ENCODE measurements around the gene SLC2A14.
"Not testable (repeated sequence)": the region's sequence is repeated elsewhere in the genome, so short reads cannot be mapped to it uniquely, and the experiment has no call there.

SLC2A14 gene

DNA sequence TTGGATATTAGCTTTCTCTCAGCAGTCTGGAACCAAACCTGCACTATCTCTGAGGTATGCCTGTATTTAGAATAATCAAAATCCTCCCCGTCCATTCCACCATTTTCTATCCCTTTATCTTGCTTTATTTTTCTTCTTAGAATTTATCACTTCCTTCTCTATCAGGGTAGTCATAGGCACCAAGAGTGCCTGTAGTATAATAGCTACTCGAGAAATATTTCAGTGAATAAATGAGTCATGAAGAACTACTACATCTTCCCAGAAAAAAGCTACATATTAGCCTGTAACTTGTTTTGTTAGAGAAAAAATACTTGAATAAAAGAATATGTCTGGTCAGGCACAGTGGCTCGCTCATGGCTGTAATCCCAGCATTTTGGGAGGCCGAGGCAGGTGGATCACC is 4.3 kb downstream of the SLC2A14 start:
- DNase-seq: no peak

- DNase-seq: no peak
Measured at GRCh38 chr12:7864601-7865150, 8.0 kb downstream of the SLC2A14 start.

- DNase-seq: not testable (repeated sequence)
Measured at GRCh38 chr12:7862814-7863348, 9.8 kb downstream of the SLC2A14 start.

DNA sequence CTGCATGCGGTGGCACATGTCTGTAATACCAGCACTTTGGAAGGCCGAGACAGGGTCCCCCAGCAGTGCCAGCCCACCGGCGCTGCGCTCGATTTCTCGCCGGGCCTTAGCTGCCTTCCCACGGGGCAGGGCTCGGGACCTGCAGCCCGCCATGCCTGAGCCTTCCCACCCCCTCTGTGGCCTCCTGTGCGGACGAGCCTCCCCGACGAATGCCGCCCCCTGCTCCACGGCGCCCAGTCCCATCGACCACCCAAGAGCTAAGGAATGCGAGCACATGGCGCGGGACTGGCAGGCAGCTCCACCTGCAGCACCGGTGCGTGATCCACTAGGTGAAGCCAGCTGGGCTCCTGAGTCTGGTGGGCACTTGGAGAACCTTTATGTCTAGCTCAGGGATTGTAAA is 10.4 kb downstream of the SLC2A14 start:
- not testable (repeated sequence) for DNase-seq

DNA sequence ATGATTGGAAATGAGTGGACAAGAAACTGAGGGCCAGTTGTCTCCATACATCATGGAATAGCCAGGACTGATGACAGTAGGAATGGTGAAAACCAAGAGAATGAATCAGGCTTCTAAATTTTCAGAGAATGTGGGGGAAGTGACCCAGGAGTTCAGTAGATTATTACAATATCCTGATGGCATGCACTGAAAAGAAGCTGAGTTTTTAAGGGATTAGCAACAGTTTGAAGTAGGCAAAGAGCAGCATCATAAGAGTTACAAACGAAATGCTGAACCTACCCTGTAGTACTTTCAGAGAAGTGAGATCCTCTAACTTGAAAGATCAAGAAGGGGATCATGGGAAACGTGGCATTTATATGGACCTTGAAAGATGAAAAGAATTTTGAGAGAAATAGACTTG is 13.2 kb downstream of the SLC2A14 start:
- DNase-seq: no peak

DNA sequence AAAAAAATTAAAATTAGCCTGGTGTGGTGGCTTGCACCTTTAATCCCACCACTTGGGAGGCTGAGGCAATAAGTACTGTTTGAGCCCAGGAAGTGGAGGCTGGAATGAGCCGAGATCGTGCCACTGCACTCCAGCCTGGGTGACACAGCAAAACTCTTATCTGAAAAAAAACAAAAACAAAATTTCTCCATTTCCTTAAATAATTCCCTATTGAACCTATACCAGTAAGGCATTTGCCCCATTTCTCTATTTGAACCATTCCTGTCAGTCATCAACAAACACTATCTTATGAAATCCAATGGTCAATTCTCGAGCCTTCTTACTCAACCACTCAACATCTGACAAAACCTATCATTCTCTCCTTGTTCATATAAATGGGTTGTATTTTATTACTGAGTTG is 14.7 kb downstream of the SLC2A14 start:
- DNase-seq: no peak

GRCh38 chr12:7856516-7856915 is 16.2 kb downstream of the SLC2A14 start:
- DNase-seq: no peak

DNA sequence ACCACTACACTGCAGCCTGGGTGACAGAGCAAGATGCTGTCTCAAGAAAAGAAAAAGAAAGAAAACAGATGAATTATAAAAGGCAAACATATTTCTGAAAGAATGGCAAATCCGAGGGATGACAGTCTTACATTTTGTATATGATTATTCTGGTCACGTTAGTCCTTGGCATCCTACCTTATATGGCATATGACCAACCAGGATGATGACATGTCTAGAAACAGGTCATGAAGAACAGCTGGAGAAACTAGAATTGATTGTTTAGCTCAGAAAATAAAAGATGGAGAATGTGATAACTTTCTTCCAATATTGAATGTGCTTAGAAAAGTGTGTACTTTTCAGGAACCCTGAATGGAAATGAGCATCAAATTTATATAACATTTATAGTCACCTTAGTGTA is 19.2 kb downstream of the SLC2A14 start:
- no peak for DNase-seq

DNA sequence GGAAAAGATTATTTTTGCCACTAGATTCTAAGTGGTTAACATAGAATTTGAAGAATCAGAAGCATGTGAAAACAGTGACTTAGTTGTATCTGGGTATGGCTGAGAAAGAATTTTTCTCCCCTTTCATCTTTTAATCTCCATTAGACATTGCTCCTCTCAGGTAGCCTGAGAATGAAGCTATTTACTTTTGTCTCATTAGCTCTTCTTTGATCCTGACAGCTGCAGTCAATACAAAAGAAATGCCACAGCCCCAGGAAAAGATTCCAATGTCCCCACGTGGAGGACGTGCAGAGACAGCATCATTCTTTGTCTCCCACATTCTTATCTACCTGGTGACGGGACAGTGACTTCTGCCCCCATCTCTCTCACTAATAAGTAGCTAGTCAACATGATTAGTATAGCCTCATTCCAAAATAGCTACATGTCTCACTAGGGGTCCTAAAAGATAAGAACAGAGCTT is 21.1 kb downstream of the SLC2A14 start:
- not testable (repeated sequence) for DNase-seq

GRCh38 chr12:7850099-7850498 is 22.6 kb downstream of the SLC2A14 start:
- not testable (repeated sequence) for DNase-seq

GRCh38 chr12:7848098-7848422 is 24.7 kb downstream of the SLC2A14 start:
- not testable (repeated sequence) for DNase-seq

DNA sequence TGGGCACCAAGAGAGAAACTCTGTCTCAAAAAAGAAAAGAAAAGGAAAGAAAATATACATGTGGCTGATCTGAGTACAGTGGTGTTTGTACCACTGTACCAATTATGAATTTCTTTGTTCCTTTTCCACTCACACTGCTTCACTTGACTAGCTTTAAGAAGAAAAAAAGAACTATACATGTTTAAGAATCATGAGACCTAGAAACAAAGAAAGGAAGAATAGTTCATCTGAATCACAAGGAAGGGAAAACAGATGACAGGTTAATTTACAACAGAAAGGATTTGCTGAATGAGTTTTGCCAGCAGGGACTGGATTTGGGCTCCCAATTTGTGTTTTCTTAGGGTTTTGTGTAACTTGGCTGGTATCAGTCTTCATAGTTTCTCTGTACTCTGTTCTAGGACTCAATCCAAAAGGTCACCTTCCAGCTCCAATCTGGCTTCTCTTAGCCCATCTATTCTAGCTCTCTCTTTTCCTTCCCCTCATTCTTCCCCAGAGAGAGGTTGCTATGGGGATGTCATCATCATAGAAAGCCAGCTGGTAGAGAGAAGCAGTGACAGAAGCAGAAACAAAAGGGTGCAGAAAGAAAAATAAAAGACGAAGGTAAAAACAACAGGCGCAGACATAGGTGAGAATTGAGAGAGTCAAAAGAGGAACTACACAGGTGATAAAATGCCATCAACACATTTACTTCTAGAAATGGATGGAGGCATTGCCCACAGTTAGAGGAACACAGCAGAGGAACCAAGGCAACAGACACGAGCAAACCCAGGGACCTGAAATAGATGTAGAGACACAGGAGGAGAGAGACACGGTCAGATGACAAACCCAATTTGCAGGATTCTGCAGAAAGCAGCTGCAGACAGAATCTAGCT is 25.3 kb downstream of the SLC2A14 start:
- DNase-seq: not testable (repeated sequence)

DNA sequence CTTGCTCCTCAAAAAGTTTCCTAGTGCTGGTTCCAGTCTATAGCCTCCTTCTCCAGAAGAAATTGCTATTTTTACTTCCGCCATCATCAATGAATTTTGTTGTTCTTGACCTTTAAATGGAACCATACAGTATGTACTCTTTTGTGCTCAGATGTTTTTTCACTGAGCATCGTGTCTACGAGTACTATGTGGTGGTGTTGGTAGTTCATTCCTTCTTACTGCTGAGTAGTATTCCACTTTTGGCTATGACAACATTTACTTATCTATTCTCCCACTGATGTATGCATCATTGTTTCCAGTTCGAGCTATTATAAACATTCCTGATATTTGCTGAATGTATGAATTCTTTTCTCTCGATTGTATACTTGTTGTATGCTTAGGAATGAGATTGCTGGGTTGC is 28.6 kb downstream of the SLC2A14 start:
- DNase-seq: no peak

DNA sequence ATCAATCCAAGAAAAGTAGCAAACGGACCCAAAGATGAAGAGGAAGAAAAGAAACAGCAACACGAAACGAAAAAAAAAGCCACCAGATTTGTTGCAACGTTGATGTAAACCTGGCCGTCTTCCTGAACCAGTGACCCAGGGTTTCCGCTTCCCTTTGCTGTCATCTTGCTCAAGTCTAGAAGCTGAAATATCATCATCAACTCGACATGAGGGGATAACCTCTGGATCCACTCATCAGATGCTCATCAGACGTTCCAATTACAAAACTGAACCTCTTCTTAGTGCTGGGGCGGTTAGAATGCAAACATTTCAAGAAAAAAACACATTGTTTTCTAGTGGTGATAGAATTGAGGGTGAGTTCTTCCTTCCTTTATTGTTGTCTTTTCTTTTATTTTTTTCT is 29.1 kb downstream of the SLC2A14 start:
- not testable (repeated sequence) for DNase-seq

DNA sequence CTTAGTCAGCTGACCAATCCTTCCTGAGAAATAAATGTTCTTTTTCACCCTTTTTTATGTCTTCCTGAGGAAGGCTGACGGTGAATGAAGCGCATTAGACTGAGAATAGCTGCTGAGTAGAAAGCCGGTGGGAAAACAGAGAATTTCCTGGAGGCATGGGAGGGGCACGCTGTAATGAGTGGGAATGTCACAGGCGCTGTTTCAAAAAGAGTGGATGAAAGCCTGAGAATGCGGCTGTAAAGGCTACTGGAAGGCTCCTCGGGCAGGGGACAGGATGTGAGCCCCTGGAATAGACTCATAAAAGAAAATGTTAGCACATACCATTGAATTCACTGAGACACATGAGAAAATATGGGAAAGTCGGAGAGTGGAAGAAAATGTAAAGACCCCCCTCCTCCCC is 29.6 kb downstream of the SLC2A14 start:
- DNase-seq: not testable (repeated sequence)

DNA sequence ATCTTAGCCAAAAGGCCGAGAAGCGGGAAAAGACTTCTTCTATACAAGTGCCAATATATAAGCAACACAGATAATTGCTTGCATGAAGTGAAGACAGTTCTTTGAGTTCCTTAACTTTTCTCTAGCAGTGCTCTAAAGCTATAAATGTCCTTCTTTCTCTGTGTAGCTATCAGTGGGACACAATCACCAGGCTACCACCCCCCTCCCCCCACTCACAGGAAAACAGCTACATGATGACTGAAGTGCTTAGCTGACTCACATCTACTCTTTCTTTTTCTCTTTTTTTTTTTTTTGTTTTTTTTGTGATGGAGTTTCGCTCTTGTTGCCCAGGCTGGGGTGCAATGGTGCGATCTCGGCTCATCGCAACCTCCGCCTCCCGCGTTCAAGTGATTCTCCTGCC is 30.3 kb downstream of the SLC2A14 start:
- DNase-seq: not testable (repeated sequence)

DNA sequence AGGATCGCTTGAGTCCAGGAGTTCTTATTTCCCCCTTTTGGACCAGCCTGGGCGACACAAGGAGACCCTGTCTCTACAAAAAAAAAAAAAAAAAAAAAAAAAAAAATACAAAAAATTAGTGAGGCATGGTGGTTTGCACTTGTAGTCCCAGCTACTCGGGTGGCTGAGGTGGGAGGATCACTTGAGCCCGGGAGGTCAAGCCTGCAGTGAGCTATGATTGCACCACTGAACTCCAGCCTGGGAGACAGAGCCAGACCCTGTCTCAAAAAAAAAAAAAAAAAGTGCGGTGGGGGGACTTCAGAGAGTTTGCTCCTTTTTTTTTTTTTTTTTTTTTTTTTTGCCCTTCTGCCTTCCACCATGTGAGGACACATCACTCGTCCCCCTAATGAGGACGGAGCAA is 32.9 kb downstream of the SLC2A14 start:
- DNase-seq: not testable (repeated sequence)

DNA sequence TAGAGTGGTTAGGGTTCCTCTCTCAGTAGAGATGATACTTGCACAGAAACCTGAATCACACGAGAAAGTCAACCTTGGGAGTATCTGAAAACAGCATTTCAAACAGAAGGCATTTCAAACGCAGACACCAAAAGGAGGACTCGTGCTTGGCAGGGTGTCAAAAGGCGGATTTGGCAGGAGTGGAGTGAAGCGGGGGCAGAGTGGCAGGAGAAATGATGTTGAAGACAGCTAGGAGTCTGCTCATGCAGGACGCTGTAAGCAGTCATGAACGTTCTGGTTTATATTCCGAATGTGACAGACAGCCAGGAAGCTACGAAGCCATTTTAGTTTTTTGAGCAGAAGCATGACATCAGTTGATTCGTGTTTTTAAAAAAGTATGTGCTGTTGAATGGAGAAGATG is 33.5 kb downstream of the SLC2A14 start:
- not testable (repeated sequence) for DNase-seq

DNA sequence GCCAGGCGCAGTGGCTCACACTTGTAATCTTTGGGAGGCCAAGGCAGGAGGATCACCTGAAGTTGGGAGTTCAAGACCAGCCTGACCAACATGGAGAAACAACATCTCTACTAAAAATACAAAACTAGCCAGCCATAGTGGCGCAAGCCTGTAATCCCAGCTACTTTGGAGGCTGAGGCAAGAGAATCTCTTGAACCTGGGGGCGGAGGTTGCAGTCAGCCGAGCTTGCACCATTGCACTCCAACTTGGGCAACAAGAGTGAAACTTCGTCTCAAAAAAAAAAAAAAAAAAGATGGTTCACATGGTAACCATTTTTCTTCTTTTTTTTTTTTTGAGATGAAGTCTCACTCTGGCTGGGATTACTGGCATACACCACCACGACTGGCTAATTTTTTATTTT is 35.3 kb downstream of the SLC2A14 start:
- no peak for DNase-seq

DNA sequence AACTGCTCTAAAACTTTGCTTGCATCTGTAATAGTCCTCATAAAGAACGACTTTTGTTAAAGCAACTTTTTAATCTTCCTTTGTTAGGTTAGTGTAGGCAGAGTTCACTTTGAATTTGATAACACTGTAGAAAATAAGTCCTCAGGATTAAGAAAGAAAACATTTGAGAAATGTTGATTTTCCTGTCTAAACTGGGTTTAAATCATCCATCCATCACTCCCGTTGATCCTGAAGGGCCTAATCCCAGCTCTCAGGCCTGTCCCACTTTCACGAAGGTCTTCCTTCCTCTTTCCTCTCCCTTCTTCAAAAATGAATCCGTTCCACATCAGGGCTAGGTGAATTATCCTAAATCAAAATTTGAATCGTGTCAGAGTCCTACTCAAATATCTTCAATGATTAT is 36.9 kb downstream of the SLC2A14 start:
- DNase-seq: no peak

DNA sequence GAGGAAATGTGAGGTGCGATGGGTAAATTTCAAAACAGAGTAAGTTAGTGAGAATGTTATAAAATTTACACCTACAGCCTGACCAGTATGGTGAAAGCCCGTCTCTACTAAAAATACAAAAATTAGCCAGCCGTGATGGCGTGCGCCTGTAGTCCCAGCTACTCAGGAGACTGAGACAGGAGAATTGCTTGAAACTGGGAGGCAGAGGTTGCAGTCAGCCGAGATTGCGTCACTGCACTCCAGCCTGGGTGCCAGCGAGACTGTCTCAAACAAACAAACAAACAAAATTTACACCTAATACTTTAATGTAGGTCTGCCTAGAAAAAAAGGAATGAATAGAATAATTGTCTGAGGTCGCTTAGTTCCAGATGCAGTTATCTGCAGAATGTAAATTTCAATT is 37.6 kb downstream of the SLC2A14 start:
- no peak for DNase-seq

DNA sequence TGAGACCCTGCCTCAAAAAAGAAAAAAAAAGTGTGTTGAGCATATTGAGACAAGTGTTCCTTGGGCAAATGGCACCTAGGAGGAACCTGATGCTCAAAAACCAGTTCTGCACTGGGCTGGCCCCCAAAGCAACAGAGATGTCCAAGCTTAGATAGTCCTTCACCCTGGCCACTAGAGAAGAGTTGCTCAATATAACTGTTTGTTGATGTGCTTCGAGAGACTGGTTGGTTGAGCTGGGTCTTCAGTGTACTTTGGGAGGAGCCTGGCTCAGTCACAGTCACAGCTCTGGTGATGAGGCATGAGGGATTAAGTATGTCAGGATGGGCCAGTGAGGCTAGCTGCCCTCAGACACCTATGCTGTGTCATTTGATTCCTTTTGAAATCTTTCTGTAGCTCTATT is 38.0 kb downstream of the SLC2A14 start:
- no peak for DNase-seq

- DNase-seq: no peak
Measured at GRCh38 chr12:7833831-7834230, 38.9 kb downstream of the SLC2A14 start.

DNA sequence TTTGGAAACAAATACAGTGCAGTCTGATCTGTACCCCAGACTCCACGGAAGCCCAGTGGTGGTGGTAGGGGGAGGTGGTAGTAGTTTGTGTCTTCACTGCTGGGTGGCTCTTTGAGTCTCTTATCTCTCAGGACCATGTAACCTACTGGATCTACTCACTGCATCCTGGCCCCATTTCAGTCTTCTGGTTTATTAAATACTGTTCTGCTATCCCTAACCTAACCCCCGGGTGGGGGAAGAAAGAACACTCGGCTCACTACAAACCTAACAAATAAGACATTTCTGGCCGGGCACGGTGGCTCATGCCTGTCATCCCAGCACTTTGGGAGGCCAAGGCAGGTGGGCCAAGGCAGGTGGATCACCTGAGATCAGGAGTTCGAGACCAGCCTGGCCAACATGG is 39.5 kb downstream of the SLC2A14 start:
- DNase-seq: not testable (repeated sequence)

Data from NCI-H1694 (cell line).